K562 (cell line): ENCODE data around the gene ZDHHC8. TPM values are rescaled to one million over a fixed set of nuclear protein-coding genes. Genes with fewer than 3 reads are reported as not detected.

ENCODE experiments used
- ATAC-seq: fragments of 200-7000 bp; cut with Tn5 transposase; 3 replicates; pipeline ENCODE4 v1.9.1; 2020; ENCODE audit warnings: moderate library complexity
- BruUV-seq: library from RNA; stranded (reverse); fragments of 400-500 nt; replicated peaks from 2 replicates; lab custom pipeline; 2021; lab: Mats Ljungman, UMichigan
- CTCF ChIA-PET: fragments of 300-600 bp; formaldehyde crosslinking; extraction: SDS; loops from one replicate; lab custom pipeline; 2021; ENCODE audit warnings: low intra/inter-chr PET ratio; lab: Yijun Ruan, JAX
- POLR2A ChIA-PET: fragments of 300-600, 350-650 bp; sonication (Branson Sonifier 250); formaldehyde crosslinking; extraction: SDS; loops from one replicate; lab custom pipeline; 2021; ENCODE audit warnings: antibody characterized with exemption, inconsistent platforms; lab: Yijun Ruan, JAX
- DNase-seq, 4 experiments: peaks; one replicate each; pipeline versions ENCODE4 v3.0.0 to v3.0.0-alpha.2; 2011 to 2018; ENCODE audit warnings: low spot score in 3 of 4, mixed read lengths in 3 of 4; ENCODE audit errors: extremely low read depth in 1 of 4
- FAIRE-seq: peaks from 2 replicates; lab custom pipeline; 2011; peaks lifted over from hg19 to GRCh38; lab: Jason Lieb, UNC
- H2AFZ ChIP-seq: 2 replicates; pipeline ENCODE4 v1.6.0; 2011; ENCODE audit warnings: low read depth, low read length, control low read depth, inconsistent platforms
- H3K27ac ChIP-seq: fragments of 200-600 bp; 3 replicates; pipeline ENCODE4 v1.8.0; 2011; ENCODE audit warnings: low read depth, mild to moderate bottlenecking, control low read depth, inconsistent platforms, low read length, moderate library complexity, mixed read lengths; ENCODE audit errors: extremely low read depth
- H3K27me3 ChIP-seq, 2 experiments: fragments of 300-600 bp in 1 of 2; 2 replicates in 1 of 2; 3 replicates in 1 of 2; pipeline versions ENCODE4 v1.6.0 to v1.8.0; 2011; ENCODE audit warnings: inconsistent platforms in 2 of 2, low read length in 2 of 2, mild to moderate bottlenecking in 1 of 2, mixed read lengths in 1 of 2, moderate library complexity in 1 of 2; ENCODE audit not compliant: control insufficient read depth in 2 of 2, insufficient read depth in 2 of 2
- H3K36me3 ChIP-seq: fragments of 300-600 bp; 3 replicates; pipeline ENCODE4 v1.8.0; 2011; ENCODE audit warnings: mild to moderate bottlenecking, low read length, inconsistent platforms; ENCODE audit not compliant: control insufficient read depth, insufficient read depth
- H3K4me1 ChIP-seq, 2 experiments: fragments of 200-600 bp in 1 of 2; replicated peaks in 1 of 2; 2 replicates in 1 of 2; 3 replicates in 1 of 2; pipeline versions ENCODE4 v1.5.1 to v1.8.0; 2011; ENCODE audit warnings: inconsistent platforms in 2 of 2, low read length in 2 of 2, mild to moderate bottlenecking in 1 of 2, mixed read lengths in 1 of 2, moderate library complexity in 1 of 2; ENCODE audit not compliant: control insufficient read depth in 2 of 2, insufficient read depth in 2 of 2
- H3K4me2 ChIP-seq: 2 replicates; pipeline ENCODE4 v1.6.1; 2011; ENCODE audit warnings: low read length, control low read depth, inconsistent platforms, mixed read lengths; ENCODE audit not compliant: insufficient read depth
- H3K4me3 ChIP-seq: fragments of 200-600 bp; sonication (generic), shearing (Covaris generic); 2 replicates; pipeline ENCODE4 v1.5.1; 2016; ENCODE audit warnings: control low read depth, inconsistent platforms
- H3K79me2 ChIP-seq: fragments of 200-600 bp; 3 replicates; pipeline ENCODE4 v1.8.0; 2011; ENCODE audit warnings: low read length, inconsistent platforms; ENCODE audit not compliant: control insufficient read depth, insufficient read depth
- H3K9ac ChIP-seq, 2 experiments: 2 replicates each; pipeline versions ENCODE4 v1.6.0 to v1.6.1; 2011; ENCODE audit warnings: low read depth in 2 of 2, low read length in 2 of 2, control low read depth in 1 of 2, inconsistent platforms in 1 of 2, mild to moderate bottlenecking in 1 of 2, mixed read lengths in 1 of 2; ENCODE audit not compliant: insufficient read depth in 1 of 2
- H3K9me1 ChIP-seq: one replicate; pipeline ENCODE4 v1.6.0; 2011; ENCODE audit warnings: inconsistent platforms, mild to moderate bottlenecking, low read length, moderate library complexity; ENCODE audit not compliant: control insufficient read depth, insufficient read depth
- H3K9me3 ChIP-seq: replicated peaks from 2 replicates; pipeline ENCODE4 v1.5.1; 2011; ENCODE audit warnings: low read depth, low read length, inconsistent platforms; ENCODE audit not compliant: control insufficient read depth, insufficient read depth
- H4K20me1 ChIP-seq: replicated peaks from 2 replicates; pipeline ENCODE4 v1.6.1; 2011; ENCODE audit warnings: low read length, inconsistent platforms, mixed read lengths; ENCODE audit not compliant: control insufficient read depth, insufficient read depth
- AFF1 ChIP-seq, 2 experiments: fragments of 450-650 bp; IDR thresholded peaks; 2 replicates each; pipeline ENCODE4 v1.6.1; 2018; ENCODE audit warnings: mild to moderate bottlenecking in 2 of 2, low read depth in 1 of 2; ENCODE audit not compliant: partially characterized antibody in 2 of 2
- CHD1 ChIP-seq: fragments of 200-600 bp; sonication (generic); IDR thresholded peaks from one replicate; pipeline ENCODE4 v1.6.1; 2012; ENCODE audit warnings: mild to moderate bottlenecking, moderate library complexity, low read length, inconsistent platforms
- ELF1 ChIP-seq: fragments of 200-800 bp; sonication (Bioruptor generic); IDR thresholded peaks from 2 replicates; pipeline ENCODE4 v1.6.1; 2016; ENCODE audit warnings: missing genetic modification characterization, missing compliant biosample characterization
- ILF3 ChIP-seq: fragments of 450-650 bp; IDR thresholded peaks from 2 replicates; pipeline ENCODE4 v1.6.1; 2018; ENCODE audit warnings: antibody characterized with exemption, mild to moderate bottlenecking, moderate library complexity, borderline replicate concordance
- MXI1 ChIP-seq: IDR thresholded peaks from 2 replicates; pipeline ENCODE4 v1.6.1; 2011; ENCODE audit warnings: low read depth, mild to moderate bottlenecking, improper control_type of control experiment, low read length
- PHTF2 ChIP-seq: fragments of 250-450 bp; sonication (Bioruptor Pico); IDR thresholded peaks from 2 replicates; pipeline ENCODE4 v1.5.0; 2021; ENCODE audit warnings: mild to moderate bottlenecking
- POLR2A ChIP-seq: fragments of 450-650 bp; conservative IDR thresholded peaks from 2 replicates; pipeline ENCODE4 v1.6.1; 2016
- POLR2B ChIP-seq: fragments of 450-650 bp; IDR thresholded peaks from 2 replicates; pipeline ENCODE4 v1.6.1; 2018; ENCODE audit warnings: low read depth; ENCODE audit not compliant: partially characterized antibody
- PREB ChIP-seq: sonication (generic); formaldehyde crosslinking; IDR thresholded peaks from 2 replicates; pipeline ENCODE4 v1.8.1; 2023; ENCODE audit warnings: mild to moderate bottlenecking, missing genetic modification reagents
- SETDB1 ChIP-seq: IDR thresholded peaks from one replicate; pipeline ENCODE4 v1.6.1; 2012; ENCODE audit warnings: low read length, control low read depth, inconsistent platforms
- SIRT6 ChIP-seq: IDR thresholded peaks from one replicate; pipeline ENCODE4 v1.6.1; 2012; ENCODE audit warnings: low read depth, mild to moderate bottlenecking, control low read depth, inconsistent platforms, low read length, moderate library complexity
- TFAP4 ChIP-seq: sonication (generic); formaldehyde crosslinking; IDR thresholded peaks from 2 replicates; pipeline ENCODE4 v1.8.0; 2022; ENCODE audit warnings: missing genetic modification reagents, mild to moderate bottlenecking, moderate library complexity, borderline replicate concordance
- ZNF253 ChIP-seq: fragments of 250-450 bp; sonication (Bioruptor Pico); conservative IDR thresholded peaks from 2 replicates; pipeline ENCODE4 v1.6.1; 2021; ENCODE audit warnings: mild to moderate bottlenecking
- ZNF311 ChIP-seq: fragments of 250-450 bp; sonication (Bioruptor Pico); IDR thresholded peaks from 2 replicates; pipeline ENCODE4 v1.4.0; 2020; ENCODE audit warnings: mild to moderate bottlenecking, moderate library complexity
- ZNF316 ChIP-seq: fragments of 450-650 bp; IDR thresholded peaks from 2 replicates; pipeline ENCODE4 v1.6.1; 2016
- ZNF436 ChIP-seq: fragments of 250-450, 450-650 bp; sonication (Bioruptor Pico); formaldehyde crosslinking; IDR thresholded peaks from 2 replicates; pipeline ENCODE4 v1.7.0; 2020; ENCODE audit warnings: mild to moderate bottlenecking
- ZNF764 ChIP-seq: fragments of 250-450 bp; sonication (Bioruptor Pico); IDR thresholded peaks from 2 replicates; pipeline ENCODE4 v1.4.0; 2020; ENCODE audit warnings: low read depth, mild to moderate bottlenecking, moderate library complexity
- WGBS: fragments of 100-300 bp; shearing (Covaris generic); methylation state at CpG from one replicate; pipeline ENCODE4 v1.1.6; 2016; ENCODE audit warnings: low coverage, mixed read lengths; ENCODE audit not compliant: insufficient coverage; ENCODE audit errors: missing lambda C conversion rate; 5-methylcytosine and 5-hydroxymethylcytosine counted together
- in situ Hi-C: fragments of 300-500 bp; cut with MboI; formaldehyde crosslinking; loops from 4 replicates; pipeline ENCODE4 v1.15.0; 2018; ENCODE audit warnings: inconsistent platforms, mixed read lengths
- intact Hi-C: fragments of 100-400 bp; cut with micrococcal nuclease; formaldehyde crosslinking; loops from 2 replicates; pipeline ENCODE4 v1.14.2; 2022
- polyA plus RNA-seq, 8 experiments: library from polyadenylated mRNA; depleted of rRNA in 4 of 8; stranded (reverse) in 5 of 8; unstranded in 3 of 8; fragments of >200 nt; fragmentation: Nextera tagmentation in 2 of 8; fragmentation: Illumina TruSeq in 1 of 8; extraction: Ambion mirVana in 2 of 8; extraction: Trizol in 1 of 8; gene quantifications; 2 replicates each; pipeline versions ENCODE4 v1.2.1 to v1.2.3, GENCODE V29; 2011 to 2014; ENCODE audit warnings: inconsistent platforms in 1 of 8, missing spikeins in 1 of 8
- total RNA-seq, 7 experiments: library from RNA; depleted of rRNA in 6 of 7; stranded (reverse); fragments of >200 nt in 6 of 7; fragmentation: Illumina TruSeq in 2 of 7; extraction: Trizol in 2 of 7; gene quantifications; 2 replicates each; pipeline versions ENCODE4 v1.2.1 to v1.2.3, GENCODE V29; 2011 to 2021; ENCODE audit warnings: low replicate concordance in 1 of 7

Gene ZDHHC8
- total and polyA plus RNA-seq, 9 of the 15 experiments (the other 6 are each of a cell fraction or from before 2014, with no cell fraction given), result 0.04 to 109 (median 16.4) TPM

GRCh38 chr22:20110359-20110985, 21.1 kb upstream of the ZDHHC8 start:
- peaks cover 65% of the 10 kb centered on the region for H4K20me1 ChIP-seq
- FAIRE-seq (no peak), DNase-seq (no peak), ATAC-seq (peak; percentile 1; the same call in 2 of the 3 replicates)
- H3K4me3 ChIP-seq, result no peak overlapping the region
- H3K9ac ChIP-seq, result no peak overlapping the region; a peak in 1 of 4 replicates
- peaks cover 100% of the 10 kb centered on the region for H3K36me3 ChIP-seq
- H2AFZ ChIP-seq, result no peak overlapping the region
- no peaks in the 10 kb centered on the region for H3K27me3 ChIP-seq
- H3K4me1 ChIP-seq, result peaks cover 2 to 74% of the 10 kb centered on the region in 2 experiments; a peak in 4 of 5 replicates
- H3K9me3 ChIP-seq, result no peaks in the 10 kb centered on the region
- no peak overlapping the region for H3K4me2 ChIP-seq
- intact Hi-C loops, result no loop called here
- H3K79me2 ChIP-seq, result peaks cover 13% of the 10 kb centered on the region
- H3K27ac ChIP-seq, result peak overlapping the region; percentile 18; the same call in 1 of the 3 replicates
- H3K9me1 ChIP-seq, result no peaks in the 10 kb centered on the region
- CTCF ChIA-PET, result interaction anchor here (1.2 kb wide), 1 partner anchor 148 kb away, joined by 4 read pairs; no protein-coding TSS in a partner anchor
- BruUV-seq, result TSS peak; percentile 50
- in situ Hi-C loops, result loop anchor here (10.0 kb wide), 1 partner anchor 386 kb away; the partner anchor contains the start of gene GP1BB
- WGBS, result 92% methylated on average over 9 of the region's 9 CpGs
- POLR2A ChIA-PET, result interaction anchor here (0.6 to 20.7 kb wide), 16 partner anchors 7 to 140 kb away, joined by 3 to 513 read pairs (median 4); partner anchors contain the start of genes RANBP1 and TRMT2A
- 0 out of 2 replicates have a peak, but pooled peaks have one; percentile 2 for TF ChIP-seq ZNF764
- TF ChIP-seq ILF3, result no peak
- TF ChIP-seq POLR2A, result 0 out of 2 replicates have a peak, but pooled peaks have one; percentile 18
- TF ChIP-seq SETDB1, result peak; percentile 12
- no peak for TF ChIP-seq CHD1
- TF ChIP-seq ZNF316, result no peak
- peak; percentile 22 for TF ChIP-seq POLR2B
- TF ChIP-seq TFAP4, result no peak
- 0 out of 2 replicates have a peak, but pooled peaks have one; percentile 62 for TF ChIP-seq ZNF253 (CRISPR knock-in tag)
- 0 out of 2 replicates have a peak, but pooled peaks have one; percentile 41 for TF ChIP-seq MXI1
- 0 out of 2 replicates have a peak, but pooled peaks have one; percentile 6 for TF ChIP-seq PHTF2 (CRISPR knock-in tag)
- 0 out of 2 replicates have a peak, but pooled peaks have one; percentile 4 for TF ChIP-seq ZNF436 (CRISPR knock-in tag)
- peak in 1 of 2 experiments; percentile 11 for TF ChIP-seq AFF1 (IDR thresholded peaks at IDR 0.05; ENCODE audit: low read depth in 1 of 2, partially characterized antibody in 2 of 2)
- TF ChIP-seq ELF1 (tag), result no peak
- no peak for TF ChIP-seq PREB (CRISPR knock-in tag)
- TF ChIP-seq ZNF311, result no peak
- TF ChIP-seq SIRT6, result peak; percentile 21
